Measurements from ENCODE around the gene GDA.

Gene GDA

GRCh38 chr9:72149231-72149975, at the start of gene GDA:
TSS of gene GDA (plus strand) at chr9:72149440. CDS start at chr9:72149560, 120 bp downstream.
- no peak for DNase-seq

DNA sequence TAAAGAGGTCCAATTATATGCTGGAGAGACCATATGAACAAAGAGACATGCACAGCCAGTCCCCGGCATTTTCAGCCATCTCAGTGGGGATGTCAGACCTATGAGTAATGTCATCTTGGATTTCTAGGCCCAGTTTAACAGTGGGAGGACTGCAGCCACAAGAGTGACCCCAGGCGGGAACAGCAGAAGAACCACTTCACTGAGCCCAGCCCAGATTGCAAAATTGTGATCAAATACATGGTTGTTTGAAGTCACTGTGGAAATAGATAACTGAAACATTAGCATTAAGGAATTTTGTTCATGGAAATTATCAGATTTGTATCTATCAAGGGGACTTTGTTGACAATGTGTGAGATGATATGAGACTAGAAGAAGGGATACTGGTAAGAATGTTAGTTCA, 46.7 kb upstream of the GDA start:
- no peak for DNase-seq

DNA sequence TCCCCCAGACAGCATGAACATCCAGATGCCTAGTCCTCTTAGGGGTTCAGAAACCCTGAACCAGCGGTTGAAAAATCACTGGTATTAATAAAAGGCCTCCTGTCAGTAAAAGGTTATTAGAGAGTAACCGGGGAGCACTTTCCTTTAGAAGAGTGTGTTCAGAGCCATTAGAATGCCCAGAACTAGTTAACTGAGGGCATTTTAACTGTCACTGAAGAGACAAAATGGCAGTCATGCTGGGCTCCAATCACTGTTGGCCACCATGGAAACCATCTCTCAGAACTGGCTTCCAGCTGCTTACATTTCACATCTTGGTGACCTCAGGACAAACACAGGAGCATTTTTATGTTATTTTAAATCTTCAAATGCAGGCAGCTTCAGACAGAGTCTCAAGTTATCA, 36.2 kb upstream of the GDA start:
- DNase-seq, result no peak

GRCh38 chr9:72119853-72120252, 29.4 kb upstream of the GDA start:
- DNase-seq, result no peak

GRCh38 chr9:72124947-72125346, 24.3 kb upstream of the GDA start:
- DNase-seq, result no peak

- DNase-seq, result no peak
Measured at GRCh38 chr9:72127753-72128152, 21.5 kb upstream of the GDA start.

GRCh38 chr9:72128526-72128925, 20.7 kb upstream of the GDA start:
- DNase-seq, result no peak

DNA sequence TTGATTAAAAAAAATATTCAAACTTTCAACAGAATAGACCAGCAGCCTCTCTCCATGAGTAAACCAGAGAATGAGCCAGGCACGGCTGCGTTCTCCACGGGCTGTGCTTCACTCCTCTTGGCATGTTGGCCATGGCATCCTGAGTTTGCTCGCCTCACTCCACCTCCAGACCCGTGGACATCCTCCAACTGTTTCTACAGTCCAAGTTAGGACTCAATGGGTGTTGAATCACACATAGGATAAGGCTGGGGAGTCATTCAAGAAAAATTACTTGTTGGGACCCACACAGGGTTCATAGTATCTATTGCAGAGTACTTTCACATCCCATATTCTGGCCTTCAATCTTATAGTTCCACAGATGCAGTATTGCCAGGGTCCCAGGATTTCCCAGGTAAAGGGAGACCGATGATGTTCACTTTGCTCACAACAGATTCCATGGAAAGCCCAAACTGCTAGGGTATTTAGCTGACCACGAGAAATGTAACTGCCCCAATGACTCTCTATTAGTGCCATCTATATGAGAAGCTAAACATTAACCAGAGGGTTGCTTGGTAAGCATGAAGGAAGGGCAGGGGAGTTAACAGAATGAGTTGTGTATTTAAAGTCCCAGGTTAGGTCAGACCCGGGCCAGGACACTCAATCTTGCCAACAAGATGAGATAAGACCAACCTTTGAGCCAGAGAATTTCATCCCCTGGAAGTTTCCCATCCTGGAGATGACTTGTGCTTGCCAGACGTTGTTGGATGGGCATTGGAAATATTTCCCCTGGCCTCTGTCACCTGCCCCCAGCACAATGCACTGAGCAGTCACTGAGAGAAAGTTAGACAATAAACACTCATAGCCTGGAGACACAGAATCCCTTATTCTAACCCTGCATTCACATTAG, 19.7 kb upstream of the GDA start:
- no peak for DNase-seq

GRCh38 chr9:72130321-72130720, 18.9 kb upstream of the GDA start:
- DNase-seq, result no peak

DNA sequence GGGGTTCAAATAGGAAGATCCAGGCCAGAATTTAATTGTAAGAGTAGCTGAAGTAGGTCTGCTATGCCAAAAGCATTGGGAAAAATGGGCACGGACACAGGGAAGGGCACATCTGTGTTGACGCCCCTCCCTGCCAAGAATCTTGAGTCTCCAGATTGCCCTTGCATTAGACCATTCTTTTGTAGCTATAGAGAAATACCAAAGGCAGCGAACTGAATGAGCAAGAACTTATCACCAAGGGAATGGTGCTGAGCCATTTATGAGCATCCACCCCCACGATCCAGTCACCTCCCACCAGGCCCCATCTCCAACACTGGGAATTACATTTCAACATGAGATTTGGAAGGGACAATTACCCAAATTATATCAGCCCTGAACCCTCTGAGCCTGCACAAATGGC, 18.0 kb upstream of the GDA start:
- no peak for DNase-seq

- DNase-seq, result no peak
Measured at GRCh38 chr9:72132052-72132451, 17.2 kb upstream of the GDA start.

GRCh38 chr9:72133365-72134035, 15.7 kb upstream of the GDA start:
- DNase-seq, result no peak

GRCh38 chr9:72134801-72135200, 14.4 kb upstream of the GDA start:
- no peak for DNase-seq

DNA sequence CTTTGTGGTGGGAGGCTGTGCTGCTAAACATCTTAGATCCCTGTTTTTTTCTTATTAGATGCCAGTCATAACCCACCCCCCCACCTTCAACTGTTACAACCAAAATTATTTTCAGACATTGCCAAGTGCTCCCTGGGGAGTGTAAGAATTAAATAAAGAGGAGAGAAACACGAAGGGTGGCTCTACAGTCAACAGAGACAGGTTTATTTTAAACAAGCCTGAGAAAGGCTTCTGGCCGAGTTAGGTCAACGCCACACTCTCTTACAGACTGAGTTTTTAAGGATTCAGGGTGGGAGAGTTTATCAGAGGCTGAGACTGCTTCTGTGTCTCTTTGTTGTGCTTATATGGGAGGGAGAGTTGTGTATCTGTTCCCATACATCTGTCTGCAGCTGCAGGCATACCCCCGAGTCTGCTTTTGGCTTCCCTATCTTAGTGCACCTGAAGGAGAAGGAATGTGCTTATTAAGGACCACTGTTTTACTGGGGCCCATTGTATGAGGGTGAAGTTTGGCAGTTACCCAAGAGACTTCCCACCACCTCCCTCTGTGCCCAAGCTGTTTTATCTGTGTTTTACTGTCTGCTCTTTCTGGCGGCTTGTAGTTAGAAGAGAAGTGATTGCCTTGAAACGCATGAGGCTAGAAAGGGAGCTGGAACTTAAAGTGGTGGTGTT, 11.4 kb upstream of the GDA start:
- no peak for DNase-seq

DNA sequence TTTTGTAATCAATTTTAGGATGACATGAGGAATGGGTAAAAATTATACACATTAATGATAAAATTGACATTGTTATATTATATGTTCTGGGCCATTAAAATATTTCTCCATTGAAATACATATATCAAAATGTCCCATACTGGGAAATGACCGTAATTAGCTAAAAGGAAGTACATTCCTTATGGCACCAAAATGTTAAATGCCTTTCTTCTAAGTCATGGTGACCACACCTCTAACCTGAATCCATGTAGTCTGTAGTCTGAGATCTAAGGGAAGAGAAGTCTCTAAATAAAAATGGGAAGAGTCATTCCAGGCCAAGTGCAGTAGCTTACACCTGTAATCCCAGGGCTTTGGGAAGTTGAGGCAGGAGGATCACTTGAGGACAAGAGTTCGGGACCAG, 10.0 kb upstream of the GDA start:
- no peak for DNase-seq

DNA sequence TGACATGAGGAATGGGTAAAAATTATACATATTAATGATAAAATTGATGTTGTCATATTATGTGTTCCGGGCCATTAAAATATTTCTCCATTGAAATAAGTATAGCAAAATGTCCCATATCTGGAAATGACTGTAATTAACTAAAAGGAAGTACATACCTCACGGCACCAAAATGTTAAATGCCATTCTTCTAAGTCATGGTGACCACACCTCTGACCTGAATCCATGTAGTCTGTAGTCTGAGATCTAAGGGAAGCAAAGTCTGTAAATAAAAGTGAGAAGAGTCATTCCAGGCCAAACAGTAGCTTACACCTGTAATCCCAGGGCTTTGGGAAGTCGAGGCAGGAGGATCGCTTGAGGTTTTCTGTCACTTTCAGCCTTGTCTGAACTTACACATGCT, 8.7 kb upstream of the GDA start:
- DNase-seq, result no peak

DNA sequence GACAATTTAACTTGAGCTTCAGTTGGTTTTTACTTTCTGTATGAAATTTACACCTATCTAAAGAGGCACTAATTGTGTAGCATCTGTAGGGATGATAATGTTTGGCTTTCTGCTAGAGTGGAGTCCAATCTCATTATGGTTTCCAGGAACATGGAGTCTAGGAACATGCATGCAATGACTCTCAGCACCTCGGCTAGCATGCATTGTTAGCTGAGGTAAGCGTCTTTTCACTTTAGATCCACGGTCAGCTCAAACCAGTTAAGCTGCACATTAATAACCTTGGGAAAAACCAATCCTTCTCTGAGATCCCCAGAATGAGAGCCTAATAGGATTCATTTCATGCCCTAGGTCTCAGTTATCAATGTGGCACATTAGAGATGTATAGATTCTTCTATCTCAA, 7.8 kb upstream of the GDA start:
- DNase-seq, result no peak

GRCh38 chr9:72144756-72145492, 4.3 kb upstream of the GDA start:
- no peak for DNase-seq

GRCh38 chr9:72145733-72146505, 3.3 kb upstream of the GDA start:
- DNase-seq, result no peak

GRCh38 chr9:72147676-72148075, 1.6 kb upstream of the GDA start:
- DNase-seq, result no peak

- DNase-seq, result no peak
Measured at GRCh38 chr9:72150127-72150526, 887 bp downstream of the GDA start.

DNA sequence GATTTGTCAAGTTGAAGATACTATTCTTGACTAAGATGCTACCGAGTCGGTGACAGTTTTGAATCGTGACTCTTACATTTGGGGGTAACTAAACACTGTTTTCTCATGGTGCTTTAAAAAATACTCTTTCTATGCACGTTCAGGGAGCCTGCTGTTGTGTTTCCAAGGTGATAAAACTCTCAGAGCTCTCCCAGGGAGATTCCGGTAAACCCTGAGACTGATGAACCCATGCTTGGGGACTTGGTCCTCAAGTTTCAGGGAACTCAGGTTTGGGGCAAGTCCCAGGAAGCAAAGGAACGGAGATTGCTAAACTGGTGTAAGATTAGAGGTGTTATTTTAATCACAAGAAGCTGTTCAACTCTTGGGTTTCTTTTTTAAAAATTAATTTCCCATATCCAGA, 1.4 kb downstream of the GDA start:
- no peak for DNase-seq
